Natural killer cell (primary cell): ENCODE measurements around the gene ARSG. TPM values are rescaled to one million over a fixed set of nuclear protein-coding genes. Genes with fewer than 3 reads are reported as not detected.

Experiments
- ATAC-seq, 3 donors: fragments of 150-1000 bp in 2 of 3; fragments of 200-7000 bp in 1 of 3; cut with Tn5 transposase; 1 replicate in 1 of 3; 2 replicates in 2 of 3; pipeline ENCODE4 v1.10.0; 2021; ENCODE audit warnings: mild to moderate bottlenecking in 2 of 3, moderate library complexity in 2 of 3
- DNase-seq, 2 donors: peaks; one replicate each; pipeline versions ENCODE4 v3.0.0 to v3.0.0-alpha.2; 2013 to 2021; ENCODE audit warnings: mixed read lengths in 1 of 2
- H3K27ac ChIP-seq: one replicate; pipeline ENCODE4 v1.5.1; 2013; ENCODE audit warnings: mild to moderate bottlenecking, low read length
- H3K27me3 ChIP-seq: one replicate; pipeline ENCODE4 v1.6.1; 2013; ENCODE audit warnings: low read length; ENCODE audit not compliant: control insufficient read depth, insufficient read depth
- H3K36me3 ChIP-seq: one replicate; pipeline ENCODE4 v1.6.1; 2013; ENCODE audit warnings: low read length; ENCODE audit not compliant: control insufficient read depth, insufficient read depth
- H3K4me1 ChIP-seq: one replicate; pipeline ENCODE4 v1.6.1; 2013; ENCODE audit warnings: low read length; ENCODE audit not compliant: control insufficient read depth, insufficient read depth
- H3K4me3 ChIP-seq: one replicate; pipeline ENCODE4 v1.5.1; 2013; ENCODE audit warnings: low read length
- H3K9me3 ChIP-seq: one replicate; pipeline ENCODE4 v1.6.1; 2013; ENCODE audit warnings: low read length; ENCODE audit not compliant: control insufficient read depth, insufficient read depth
- H3K27ac Mint-ChIP-seq, 2 donors: one replicate each; pipeline ENCODE4 v1.8.0; 2022; ENCODE audit warnings: mild to moderate bottlenecking in 2 of 2, mixed read lengths in 2 of 2, moderate library complexity in 1 of 2
- H3K27me3 Mint-ChIP-seq, 2 donors: one replicate each; pipeline ENCODE4 v1.8.0; 2022; ENCODE audit warnings: low read depth in 2 of 2, mixed read lengths in 2 of 2
- H3K36me3 Mint-ChIP-seq: one replicate; pipeline ENCODE4 v1.8.0; 2022; ENCODE audit warnings: mixed read lengths
- H3K4me1 Mint-ChIP-seq, 2 donors: one replicate each; pipeline ENCODE4 v1.8.0; 2022; ENCODE audit warnings: mixed read lengths in 2 of 2
- H3K4me3 Mint-ChIP-seq: one replicate; pipeline ENCODE4 v1.8.0; 2022; ENCODE audit warnings: mild to moderate bottlenecking, moderate library complexity, mixed read lengths
- H3K9me3 Mint-ChIP-seq, 2 donors: one replicate each; pipeline ENCODE4 v1.8.0; 2022; ENCODE audit warnings: mixed read lengths in 2 of 2
- WGBS: methylation state at CpG from one replicate; pipeline ENCODE4 v1.1.7; 2013; ENCODE audit warnings: missing lambda C conversion rate; ENCODE audit not compliant: insufficient coverage; 5-methylcytosine and 5-hydroxymethylcytosine counted together
- intact Hi-C: fragments of 100-400 bp; cut with micrococcal nuclease; formaldehyde crosslinking; loops from one replicate; pipeline ENCODE4 v1.14.2; 2022
- total RNA-seq, 4 donors: library from RNA; stranded (reverse); fragments of 120-200 nt in 1 of 4; gene quantifications; one replicate each; pipeline versions ENCODE4 v1.2.3 to v1.2.4, GENCODE V29; 2013 to 2022
- TF ChIP-seq, protein P1 (sequence below): fragments of 200-600 bp; IDR thresholded peaks from one replicate; pipeline ENCODE4 v1.8.0; 2022; ENCODE audit warnings: antibody characterized with exemption

The ARSG gene
- total RNA-seq, 3 donors from 2014 or later (not counting 1 experiment from before 2014, with no cell fraction given), result 34.8 to 52.3 (median 39.3) TPM

- peak overlapping the region in 1 of 2 donors; percentile 37 for H3K27ac Mint-ChIP-seq
- peaks cover 40 to 44% of the 10 kb centered on the region in 2 donors for H3K4me1 Mint-ChIP-seq
- no peak for DNase-seq
Observed at GRCh38 chr17:68326681-68327080, 35.4 kb downstream of the ARSG start.

DNA sequence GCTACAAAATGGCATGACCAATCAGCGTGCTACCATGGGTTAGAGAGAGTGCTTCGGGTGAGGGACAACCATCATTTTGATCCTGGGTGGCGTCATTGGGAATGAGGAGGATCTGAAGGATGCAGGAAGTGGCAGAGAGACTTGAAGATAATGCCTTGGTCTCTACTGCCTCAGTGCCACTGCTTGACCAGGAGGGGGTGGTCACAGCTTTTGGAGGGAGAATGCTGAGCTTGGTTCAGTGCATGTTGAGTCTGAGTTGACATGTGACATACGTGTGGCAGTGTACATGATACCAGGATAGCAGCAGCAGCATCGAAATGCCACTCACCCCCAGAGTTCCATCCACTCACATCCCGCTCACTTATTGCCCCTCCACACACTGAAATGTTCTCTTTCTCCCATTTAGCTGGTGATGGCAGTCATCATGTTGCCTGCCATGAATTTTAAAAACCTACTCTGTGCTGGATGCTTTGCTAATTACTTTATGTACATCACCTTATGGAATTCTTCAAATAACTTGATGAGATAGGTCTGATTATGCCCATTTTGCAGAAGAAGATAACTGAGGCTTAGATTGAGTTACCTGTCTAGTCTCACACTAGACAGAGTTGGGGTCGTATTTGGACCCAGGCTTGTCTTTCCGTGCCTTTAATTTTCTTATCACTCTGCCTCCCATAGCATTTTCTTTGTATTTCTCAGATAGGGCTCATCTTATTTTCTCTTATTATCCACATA is 36.7 kb downstream of the ARSG start:
- ATAC-seq, result no peak
- DNase-seq, result no peak
- 97% methylated on average over 8 of the region's 8 CpGs for WGBS
- Mint-ChIP-seq H3K4me1 (peaks cover 40 to 44% of the 10 kb centered on the region in 2 donors), H3K36me3 (peaks cover 8% of the 10 kb centered on the region), H3K27ac (no peak overlapping the region), H3K9me3 (peaks cover 2 to 6% of the 10 kb centered on the region in 2 donors), H3K4me3 (no peak overlapping the region), H3K27me3 (no peaks in the 10 kb centered on the region)
- H3K4me3 ChIP-seq, result no peak overlapping the region
- H3K27me3 ChIP-seq, result no peaks in the 10 kb centered on the region
- no peak overlapping the region for H3K27ac ChIP-seq
- TF ChIP-seq, protein P1, sequence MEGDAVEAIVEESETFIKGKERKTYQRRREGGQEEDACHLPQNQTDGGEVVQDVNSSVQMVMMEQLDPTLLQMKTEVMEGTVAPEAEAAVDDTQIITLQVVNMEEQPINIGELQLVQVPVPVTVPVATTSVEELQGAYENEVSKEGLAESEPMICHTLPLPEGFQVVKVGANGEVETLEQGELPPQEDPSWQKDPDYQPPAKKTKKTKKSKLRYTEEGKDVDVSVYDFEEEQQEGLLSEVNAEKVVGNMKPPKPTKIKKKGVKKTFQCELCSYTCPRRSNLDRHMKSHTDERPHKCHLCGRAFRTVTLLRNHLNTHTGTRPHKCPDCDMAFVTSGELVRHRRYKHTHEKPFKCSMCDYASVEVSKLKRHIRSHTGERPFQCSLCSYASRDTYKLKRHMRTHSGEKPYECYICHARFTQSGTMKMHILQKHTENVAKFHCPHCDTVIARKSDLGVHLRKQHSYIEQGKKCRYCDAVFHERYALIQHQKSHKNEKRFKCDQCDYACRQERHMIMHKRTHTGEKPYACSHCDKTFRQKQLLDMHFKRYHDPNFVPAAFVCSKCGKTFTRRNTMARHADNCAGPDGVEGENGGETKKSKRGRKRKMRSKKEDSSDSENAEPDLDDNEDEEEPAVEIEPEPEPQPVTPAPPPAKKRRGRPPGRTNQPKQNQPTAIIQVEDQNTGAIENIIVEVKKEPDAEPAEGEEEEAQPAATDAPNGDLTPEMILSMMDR, result no peak
- H3K36me3 ChIP-seq, result no peaks in the 10 kb centered on the region
- H3K4me1 ChIP-seq, result peaks cover 11% of the 10 kb centered on the region
- intact Hi-C loops, result no loop called here
- H3K9me3 ChIP-seq, result peaks cover 11% of the 10 kb centered on the region

More at GRCh38 chr17:68326681-68327080, 35.4 kb downstream of the ARSG start:
- Mint-ChIP-seq H3K9me3 (peaks cover 0 to 3% of the 10 kb centered on the region in 2 donors), H3K27me3 (no peaks in the 10 kb centered on the region), H3K4me3 (no peak overlapping the region), H3K36me3 (peaks cover 2% of the 10 kb centered on the region)
- H3K4me1 ChIP-seq, result peaks cover 11% of the 10 kb centered on the region
- no peak overlapping the region for H3K4me3 ChIP-seq
- H3K9me3 ChIP-seq, result peaks cover 5% of the 10 kb centered on the region
- H3K27ac ChIP-seq, result no peak overlapping the region
- no peaks in the 10 kb centered on the region for H3K27me3 ChIP-seq
- no peaks in the 10 kb centered on the region for H3K36me3 ChIP-seq
- TF ChIP-seq, protein P1, result no peak
- WGBS, result 68% methylated on average over 5 of the region's 5 CpGs
- ATAC-seq, result peak in 2 of 3 donors; percentile 58 to 86
- intact Hi-C loops, result no loop called here

DNA sequence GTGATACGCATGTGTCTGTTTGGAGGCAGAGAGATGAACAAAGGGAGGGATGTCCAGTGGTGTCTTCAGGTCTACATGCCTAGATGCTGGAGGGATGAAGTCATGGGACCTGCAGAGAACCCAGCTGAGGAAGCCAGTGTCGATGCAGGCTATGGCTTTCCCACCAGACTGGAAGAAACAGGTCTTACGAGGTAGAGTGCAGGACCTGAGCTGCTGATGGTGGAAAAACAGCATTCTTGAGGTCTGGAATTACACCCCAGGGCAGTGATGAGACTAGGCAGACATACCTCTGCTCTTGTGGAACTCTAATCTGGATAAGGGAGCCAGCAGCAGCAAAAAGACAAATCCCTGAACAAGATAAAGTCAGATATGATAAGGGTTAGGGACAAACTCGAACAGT is 37.4 kb downstream of the ARSG start:
- intact Hi-C loops, result no loop called here
- peaks cover 8% of the 10 kb centered on the region for H3K36me3 Mint-ChIP-seq
- Histone ChIP-seq H3K9me3 (peaks cover 11% of the 10 kb centered on the region), H3K36me3 (no peaks in the 10 kb centered on the region), H3K27me3 (no peaks in the 10 kb centered on the region), H3K4me1 (peaks cover 9% of the 10 kb centered on the region), H3K27ac (no peak overlapping the region), H3K4me3 (no peak overlapping the region)
- TF ChIP-seq, protein P1, result no peak
- peaks cover 2 to 7% of the 10 kb centered on the region in 2 donors for H3K9me3 Mint-ChIP-seq
- H3K4me3 Mint-ChIP-seq, result no peak overlapping the region
- no peak overlapping the region for H3K27ac Mint-ChIP-seq
- no peaks in the 10 kb centered on the region for H3K27me3 Mint-ChIP-seq
- no peak for DNase-seq
- peaks cover 40 to 44% of the 10 kb centered on the region in 2 donors for H3K4me1 Mint-ChIP-seq
- WGBS, result 83% methylated on average over 4 of the region's 4 CpGs
- ATAC-seq, result no peak
